Spleen (tissue), 11 donors: ENCODE results near the gene TUBGCP6. TPM values are rescaled to one million over a fixed set of nuclear protein-coding genes. Genes with fewer than 3 reads are reported as not detected.

Experiments used
- DNase-seq: peaks from one replicate; pipeline ENCODE4 v3.0.0-alpha.2; 2020
- H3K27ac ChIP-seq, 8 donors: fragments of 200-600 bp; sonication (generic) in 7 of 8; 1 replicate in 4 of 8; 2 replicates in 4 of 8; pipeline versions ENCODE4 v1.5.0 to v1.8.0; 2016 to 2021; ENCODE audit warnings: inconsistent platforms in 4 of 8, mild to moderate bottlenecking in 4 of 8, moderate library complexity in 1 of 8
- H3K27me3 ChIP-seq, 7 donors: fragments of 200-600 bp; sonication (generic) in 6 of 7; replicated peaks in 1 of 7; 1 replicate in 4 of 7; 2 replicates in 3 of 7; pipeline versions ENCODE4 v1.5.0 to v1.8.0; 2016 to 2021; ENCODE audit warnings: inconsistent platforms in 3 of 7, mild to moderate bottlenecking in 1 of 7
- H3K36me3 ChIP-seq, 6 donors: fragments of 200-600 bp; sonication (generic) in 5 of 6; 1 replicate in 4 of 6; 2 replicates in 2 of 6; pipeline versions ENCODE4 v1.5.0 to v1.8.0; 2016 to 2021; ENCODE audit warnings: inconsistent platforms in 2 of 6
- H3K4me1 ChIP-seq, 6 donors: fragments of 200-600 bp; sonication (generic) in 5 of 6; 1 replicate in 3 of 6; 2 replicates in 3 of 6; pipeline versions ENCODE4 v1.5.0 to v1.8.0; 2016 to 2021; ENCODE audit warnings: inconsistent platforms in 3 of 6
- H3K4me3 ChIP-seq, 8 donors: fragments of 200-600 bp; sonication (generic) in 7 of 8; 1 replicate in 4 of 8; 2 replicates in 4 of 8; pipeline versions ENCODE4 v1.5.0 to v1.8.0; 2016 to 2021; ENCODE audit warnings: inconsistent platforms in 4 of 8, mild to moderate bottlenecking in 4 of 8, moderate library complexity in 2 of 8
- H3K9me3 ChIP-seq, 8 donors: fragments of 200-600 bp; sonication (generic) in 7 of 8; 1 replicate in 4 of 8; 2 replicates in 4 of 8; pipeline versions ENCODE4 v1.5.0 to v1.8.0; 2016 to 2021; ENCODE audit warnings: inconsistent platforms in 4 of 8
- CTCF ChIP-seq, 11 experiments: fragments of 200-600 bp in 7 of 11; fragments of 450-650 bp in 4 of 11; sonication (generic) in 4 of 11; IDR thresholded peaks in 8 of 11; conservative IDR thresholded peaks in 3 of 11; 1 replicate in 7 of 11; 2 replicates in 4 of 11; pipeline versions ENCODE4 v1.4.0 to v1.8.0; 2016 to 2021; ENCODE audit warnings: antibody characterized with exemption in 11 of 11, inconsistent platforms in 4 of 11, mild to moderate bottlenecking in 1 of 11
- POLR2A ChIP-seq, 3 donors: fragments of 450-650 bp; IDR thresholded peaks; one replicate each; pipeline ENCODE4 v1.5.1; 2017; ENCODE audit warnings: antibody characterized with exemption in 3 of 3, mild to moderate bottlenecking in 1 of 3
- POLR2AphosphoS5 ChIP-seq, 3 donors: sonication (generic); formaldehyde crosslinking; IDR thresholded peaks; one replicate each; pipeline ENCODE4 v1.5.1; 2017; ENCODE audit warnings: antibody characterized with exemption in 3 of 3
- WGBS, 5 donors: extraction: QIAGEN DNeasy Blood & Tissue Kit in 3 of 5; methylation state at CpG; one replicate each; pipeline versions ENCODE4 v1.1.5 to v1.1.7; 2013 to 2018; 5-methylcytosine and 5-hydroxymethylcytosine counted together
- intact Hi-C: fragments of 100-400 bp; cut with DNase I; formaldehyde crosslinking; loops from one replicate; pipeline ENCODE4 v1.15.0; 2023; ENCODE audit warnings: low total_unique reads
- polyA plus RNA-seq, 3 donors: library from polyadenylated mRNA; stranded (reverse); fragments of 200-250 nt; gene quantifications; one replicate each; pipeline ENCODE4 v1.2.1, GENCODE V29; 2013
- total RNA-seq, 7 donors: library from RNA; depleted of rRNA in 3 of 7; stranded (reverse); fragments of >200 nt in 3 of 7; fragmentation: NEBNext Ultra II Directional in 4 of 7; extraction: Animal tissue kit (Norgen Biotek cat#: 25700) in 4 of 7; gene quantifications; one replicate each; pipeline versions ENCODE4 v1.1.0 to v1.2.1, GENCODE V29; 2016 to 2021
- donor health status: healthy with polysubstance abuse.
- donor health status: DM: no; HTN: no; CAD: no; lungs with moderate emphysema.
- donor health status: DM: no; HTN: no; CAD: no.
- donor health status: Bipolar disorder and iron deficiency.
- donor health status: healthy.
- donor health status: DM: no; HTN: no; CAD: no.
- donor health status: DM: yes; HTN: yes; CAD: no.

Gene TUBGCP6
- total and polyA plus RNA-seq, 10 donors: 36.0 to 98.0 (median 69.3) TPM

- Histone ChIP-seq H3K36me3 (peaks cover 0 to 25% (median 4%) of the 10 kb centered on the region in 6 donors), H3K27me3 (no peaks in the 10 kb centered on the region), H3K27ac (peak overlapping the region; percentile 72 to 86 (median 75)), H3K4me3 (peak overlapping the region in 5 of 8 donors; percentile 70 to 85 (median 77)), H3K4me1 (peaks cover 20 to 51% (median 48%) of the 10 kb centered on the region in 6 donors), H3K9me3 (no peaks in the 10 kb centered on the region)
- intact Hi-C loops: loop anchor here (5.0 kb wide), 1 partner anchor 90 kb away; the partner anchor contains the start of gene PPP6R2
- DNase-seq: peak; percentile 94
- WGBS, 5 donors: 43 to 56% (median 50%) methylated on average over 15 to 25 of the region's 25 CpGs
- TF ChIP-seq POLR2A (IDR thresholded peaks at IDR 0.05) (no peak), CTCF (IDR thresholded peaks at IDR 0.05 in 8 of 11, conservative IDR thresholded peaks at IDR 0.05 in 3 of 11) (peak; percentile 50 to 86 (median 80)), POLR2AphosphoS5 (IDR thresholded peaks at IDR 0.05) (peak; percentile 10 to 60 (median 42))
Measured at GRCh38 chr22:50252082-50253045, 7.5 kb upstream of the TUBGCP6 start.

GRCh38 chr22:50251477-50252081 lies 6.8 kb upstream of the TUBGCP6 start:
- Histone ChIP-seq H3K36me3 (peaks cover 0 to 33% (median 9%) of the 10 kb centered on the region in 6 donors), H3K27me3 (no peaks in the 10 kb centered on the region), H3K4me1 (peaks cover 20 to 58% (median 52%) of the 10 kb centered on the region in 6 donors), H3K4me3 (peak overlapping the region; percentile 67 to 85 (median 80)), H3K9me3 (no peaks in the 10 kb centered on the region), H3K27ac (peak overlapping the region; percentile 72 to 86 (median 75))
- 5 to 11% (median 7%) methylated on average over 17 to 36 of the region's 36 CpGs for WGBS, 5 donors
- TF ChIP-seq POLR2A (IDR thresholded peaks at IDR 0.05) (no peak), POLR2AphosphoS5 (IDR thresholded peaks at IDR 0.05) (no peak), CTCF (IDR thresholded peaks at IDR 0.05 in 8 of 11, conservative IDR thresholded peaks at IDR 0.05 in 3 of 11) (peak in 1 of 11 experiments; percentile 1)
- intact Hi-C loops: loop anchor here (5.0 kb wide), 1 partner anchor 91 kb away; the partner anchor contains the start of gene PPP6R2
- DNase-seq: no peak

- intact Hi-C loops: loop anchor here (5.0 kb wide), 1 partner anchor 91 kb away; the partner anchor contains the start of gene PPP6R2
- Histone ChIP-seq H3K36me3 (peaks cover 0 to 40% (median 16%) of the 10 kb centered on the region in 6 donors), H3K4me1 (peaks cover 25 to 66% (median 58%) of the 10 kb centered on the region in 6 donors), H3K4me3 (peak within 1 kb of the TSS; percentile 67 to 85 (median 80)), H3K27ac (peak within 1 kb of the TSS; percentile 72 to 86 (median 75)), H3K27me3 (no peaks in the 10 kb centered on the region), H3K9me3 (no peaks in the 10 kb centered on the region)
- TF ChIP-seq POLR2A (IDR thresholded peaks at IDR 0.05): peak in 2 of 3 donors; percentile 22 to 25
- TF ChIP-seq CTCF (IDR thresholded peaks at IDR 0.05 in 8 of 11, conservative IDR thresholded peaks at IDR 0.05 in 3 of 11): peak in 1 of 11 experiments; percentile 26
- peak; percentile 84 to 88 (median 85) for TF ChIP-seq POLR2AphosphoS5 (IDR thresholded peaks at IDR 0.05)
- DNase-seq: peak; percentile 96
- 0 to 2% (median 1%) methylated on average over 22 to 81 of the region's 81 CpGs for WGBS, 5 donors
Measured at GRCh38 chr22:50250555-50251476, 6.0 kb upstream of the TUBGCP6 start, which contains the start of gene HDAC10. Gene HDAC10, minus strand, starts transcription at chr22:50251265. Its CDS starts 233 bp downstream, at chr22:50251032.
